WERI-Rb-1 (cell line): ENCODE measurements around the gene CAVIN3.

Experiments used
- DNase-seq: peaks from one replicate; pipeline ENCODE4 v3.0.0-alpha.2; 2020
- H3K27ac ChIP-seq: fragments of 250-450 bp; sonication (Bioruptor Pico); 2 replicates; pipeline ENCODE4 v1.5.1; 2020; ENCODE audit warnings: mild to moderate bottlenecking, moderate library complexity
- H3K27me3 ChIP-seq: fragments of 250-450 bp; sonication (Bioruptor Pico); 2 replicates; pipeline ENCODE4 v1.5.1; 2021; ENCODE audit warnings: mild to moderate bottlenecking, low read depth, moderate library complexity; ENCODE audit not compliant: insufficient read depth, severe bottlenecking
- H3K36me3 ChIP-seq: fragments of 250-450 bp; sonication (Bioruptor Pico); 2 replicates; pipeline ENCODE4 v1.5.1; 2020; ENCODE audit warnings: mild to moderate bottlenecking, moderate library complexity
- H3K4me3 ChIP-seq: 2 replicates; pipeline ENCODE4 v1.5.1; 2011; ENCODE audit warnings: low read depth, mild to moderate bottlenecking, control low read depth, low read length
- H3K9me3 ChIP-seq: fragments of 250-450 bp; sonication (Bioruptor Pico); 2 replicates; pipeline ENCODE4 v1.5.1; 2021; ENCODE audit warnings: mild to moderate bottlenecking, moderate library complexity; ENCODE audit not compliant: severe bottlenecking
- TF ChIP-seq, protein P1 (sequence below): IDR thresholded peaks from 2 replicates; pipeline ENCODE4 v1.5.1; 2011; ENCODE audit warnings: low read depth, mild to moderate bottlenecking, control low read depth, inconsistent platforms, low read length

The CAVIN3 gene

DNA sequence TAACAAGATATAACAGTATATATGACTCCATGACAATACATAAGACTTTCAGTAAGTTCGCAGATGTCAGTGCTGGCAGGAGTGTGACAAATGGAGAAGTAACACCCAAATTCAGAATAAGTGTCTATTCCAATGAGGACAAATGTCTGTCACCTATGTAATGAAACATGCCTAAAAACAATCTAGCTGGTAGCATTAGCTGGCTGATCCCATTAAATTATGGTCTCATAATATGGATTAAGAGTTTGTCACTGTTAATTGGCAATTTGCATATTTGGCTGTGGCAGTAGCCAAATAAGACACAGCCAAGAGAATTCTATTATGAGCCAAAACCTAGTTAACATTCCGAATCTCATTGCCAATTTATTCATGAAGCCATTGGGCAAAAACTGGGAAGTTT lies 30.2 kb upstream of the CAVIN3 start:
- Histone ChIP-seq H3K27me3 (no peaks in the 10 kb centered on the region), H3K27ac (no peak overlapping the region), H3K4me3 (no peak overlapping the region), H3K9me3 (no peaks in the 10 kb centered on the region), H3K36me3 (no peaks in the 10 kb centered on the region)
- TF ChIP-seq, protein P1, sequence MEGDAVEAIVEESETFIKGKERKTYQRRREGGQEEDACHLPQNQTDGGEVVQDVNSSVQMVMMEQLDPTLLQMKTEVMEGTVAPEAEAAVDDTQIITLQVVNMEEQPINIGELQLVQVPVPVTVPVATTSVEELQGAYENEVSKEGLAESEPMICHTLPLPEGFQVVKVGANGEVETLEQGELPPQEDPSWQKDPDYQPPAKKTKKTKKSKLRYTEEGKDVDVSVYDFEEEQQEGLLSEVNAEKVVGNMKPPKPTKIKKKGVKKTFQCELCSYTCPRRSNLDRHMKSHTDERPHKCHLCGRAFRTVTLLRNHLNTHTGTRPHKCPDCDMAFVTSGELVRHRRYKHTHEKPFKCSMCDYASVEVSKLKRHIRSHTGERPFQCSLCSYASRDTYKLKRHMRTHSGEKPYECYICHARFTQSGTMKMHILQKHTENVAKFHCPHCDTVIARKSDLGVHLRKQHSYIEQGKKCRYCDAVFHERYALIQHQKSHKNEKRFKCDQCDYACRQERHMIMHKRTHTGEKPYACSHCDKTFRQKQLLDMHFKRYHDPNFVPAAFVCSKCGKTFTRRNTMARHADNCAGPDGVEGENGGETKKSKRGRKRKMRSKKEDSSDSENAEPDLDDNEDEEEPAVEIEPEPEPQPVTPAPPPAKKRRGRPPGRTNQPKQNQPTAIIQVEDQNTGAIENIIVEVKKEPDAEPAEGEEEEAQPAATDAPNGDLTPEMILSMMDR: no peak
- DNase-seq: no peak

DNA sequence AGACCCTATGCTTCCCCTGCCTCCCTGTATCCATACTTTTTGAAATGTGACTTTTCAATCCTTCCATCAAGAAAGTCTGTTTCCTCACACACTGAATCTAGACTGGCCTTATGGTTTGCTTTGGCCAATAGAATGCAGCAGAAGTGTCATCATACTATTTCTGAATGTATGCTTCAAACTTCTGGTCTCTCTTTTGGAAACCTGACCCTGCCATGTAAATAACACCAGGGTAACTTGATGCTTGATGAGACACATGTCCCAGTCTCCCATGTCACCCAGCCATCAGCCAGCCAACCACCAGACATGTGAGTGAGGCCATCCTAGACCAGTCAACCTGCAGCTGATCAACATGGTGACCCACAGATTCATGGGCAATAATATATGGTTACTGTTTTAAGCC lies 29.7 kb upstream of the CAVIN3 start:
- TF ChIP-seq, protein P1: no peak
- Histone ChIP-seq H3K27ac (no peak overlapping the region), H3K27me3 (no peaks in the 10 kb centered on the region), H3K9me3 (no peaks in the 10 kb centered on the region), H3K4me3 (no peak overlapping the region), H3K36me3 (no peaks in the 10 kb centered on the region)
- no peak for DNase-seq

DNA sequence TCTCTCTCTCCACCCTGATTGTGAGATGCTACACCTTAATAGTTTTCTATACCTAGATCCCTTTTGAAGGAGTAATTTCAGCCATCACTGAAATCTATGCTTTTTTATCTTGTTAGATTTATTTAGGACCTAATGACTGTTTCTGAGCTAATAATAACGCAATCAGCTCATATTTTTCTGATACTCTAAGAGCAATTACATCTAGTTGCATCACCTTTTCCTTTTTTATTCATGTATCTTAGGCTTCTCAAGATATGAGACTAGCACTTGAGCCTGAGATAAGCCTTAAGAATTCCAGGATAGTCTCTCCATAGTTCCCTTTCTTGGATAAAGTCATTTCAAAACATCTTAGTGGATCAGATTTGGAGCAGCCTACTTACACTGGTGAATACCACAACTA lies 25.1 kb upstream of the CAVIN3 start:
- no peak overlapping the region for H3K4me3 ChIP-seq
- H3K27me3 ChIP-seq: peaks cover 22% of the 10 kb centered on the region
- TF ChIP-seq, protein P1: no peak
- no peaks in the 10 kb centered on the region for H3K36me3 ChIP-seq
- DNase-seq: no peak
- H3K9me3 ChIP-seq: no peaks in the 10 kb centered on the region
- no peak overlapping the region for H3K27ac ChIP-seq

DNA sequence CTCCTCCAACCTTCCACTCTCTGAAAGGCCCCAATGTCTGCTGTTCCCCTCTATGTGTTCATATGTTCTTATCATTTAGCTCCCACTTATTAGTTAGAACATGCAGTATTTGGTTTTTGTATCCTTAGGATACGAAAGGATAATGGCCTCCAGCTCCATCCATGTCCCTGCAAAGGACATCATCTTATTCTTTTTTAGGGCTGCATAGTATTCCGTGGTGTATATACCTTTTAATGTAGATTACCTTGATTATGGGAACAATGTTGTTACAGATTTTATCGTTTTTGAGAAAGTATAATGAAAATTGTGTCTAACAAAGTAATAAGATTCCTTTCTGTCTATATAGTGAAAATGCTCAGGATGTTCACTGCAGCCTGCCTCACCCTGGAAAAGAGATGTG lies 16.0 kb upstream of the CAVIN3 start:
- Histone ChIP-seq H3K27me3 (peaks cover 47% of the 10 kb centered on the region), H3K36me3 (no peaks in the 10 kb centered on the region), H3K27ac (no peak overlapping the region), H3K4me3 (no peak overlapping the region), H3K9me3 (peaks cover 5% of the 10 kb centered on the region)
- no peak for DNase-seq
- TF ChIP-seq, protein P1: no peak

DNA sequence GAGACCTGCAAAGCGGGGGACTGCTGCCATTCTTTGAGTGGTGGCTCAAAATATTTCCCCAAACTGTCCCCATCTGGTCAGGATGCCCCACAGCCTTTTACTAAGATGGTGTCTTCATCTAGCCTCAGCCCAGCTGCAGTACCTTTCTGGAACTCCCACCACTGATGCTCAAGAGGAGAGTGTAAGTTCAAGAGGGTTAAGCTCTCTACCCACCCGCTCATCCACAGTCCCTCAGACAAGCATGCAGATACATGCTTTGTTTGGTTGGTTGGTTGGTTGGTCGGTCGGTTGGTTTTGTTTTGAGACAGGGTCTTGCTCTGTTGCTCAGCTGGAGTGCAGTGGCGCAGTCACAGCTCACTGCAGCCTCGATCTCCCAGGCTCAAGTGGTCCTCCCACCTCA lies 14.5 kb upstream of the CAVIN3 start:
- H3K27me3 ChIP-seq: peaks cover 37% of the 10 kb centered on the region
- peaks cover 5% of the 10 kb centered on the region for H3K9me3 ChIP-seq
- no peak overlapping the region for H3K27ac ChIP-seq
- no peak overlapping the region for H3K4me3 ChIP-seq
- H3K36me3 ChIP-seq: no peaks in the 10 kb centered on the region
- TF ChIP-seq, protein P1: no peak
- DNase-seq: no peak

DNA sequence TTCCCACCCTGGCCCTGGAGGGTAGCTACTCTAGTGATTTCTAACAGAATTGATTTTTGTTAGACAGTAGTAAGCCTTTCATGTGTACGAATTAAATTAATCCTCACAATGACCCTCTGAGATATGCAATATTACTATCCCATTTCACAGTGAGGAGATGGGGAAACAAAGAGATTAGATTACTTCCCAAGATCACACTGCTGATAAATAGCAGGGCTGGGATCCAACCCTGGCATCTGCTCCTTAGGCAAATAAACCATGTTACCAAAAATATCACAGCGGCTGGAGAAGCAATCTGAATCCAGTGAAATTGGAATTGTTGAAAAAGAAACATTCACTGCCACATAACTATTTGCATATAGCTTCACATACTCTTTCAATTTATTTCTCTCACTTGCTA lies 12.8 kb upstream of the CAVIN3 start:
- Histone ChIP-seq H3K27ac (no peak overlapping the region), H3K9me3 (peaks cover 5% of the 10 kb centered on the region), H3K36me3 (no peaks in the 10 kb centered on the region), H3K27me3 (peaks cover 28% of the 10 kb centered on the region), H3K4me3 (no peak overlapping the region)
- TF ChIP-seq, protein P1: no peak
- no peak for DNase-seq
